Upper lobe of right lung (tissue), 1 donor: ENCODE results near the gene CMIP. TPM values are rescaled to one million over a fixed set of nuclear protein-coding genes. Genes with fewer than 3 reads are reported as not detected.
A peak's percentile ranks its signal among the peaks of the same experiment; 100 is the strongest.

Experiments
- ATAC-seq: fragments of 200-7000 bp; cut with Tn5 transposase; one replicate; pipeline ENCODE4 v1.9.1; 2020; ENCODE audit warnings: mild to moderate bottlenecking, moderate library complexity
- DNase-seq: peaks from one replicate; pipeline ENCODE4 v3.0.0-alpha.2; 2020
- H3K27ac ChIP-seq: fragments of 200-600 bp; one replicate; pipeline ENCODE4 v1.8.0; 2022
- H3K27me3 ChIP-seq: fragments of 200-600 bp; one replicate; pipeline ENCODE4 v1.8.0; 2022; ENCODE audit warnings: mild to moderate bottlenecking
- H3K36me3 ChIP-seq: fragments of 200-600 bp; one replicate; pipeline ENCODE4 v1.8.0; 2022
- H3K4me1 ChIP-seq: fragments of 200-600 bp; one replicate; pipeline ENCODE4 v1.8.0; 2022
- H3K4me3 ChIP-seq: fragments of 200-600 bp; one replicate; pipeline ENCODE4 v1.8.0; 2022; ENCODE audit warnings: mild to moderate bottlenecking
- H3K9me3 ChIP-seq: fragments of 200-600 bp; one replicate; pipeline ENCODE4 v1.8.0; 2022
- CTCF ChIP-seq: fragments of 200-600 bp; IDR thresholded peaks from one replicate; pipeline ENCODE4 v1.8.0; 2022; ENCODE audit warnings: antibody characterized with exemption
- intact Hi-C: fragments of 100-400 bp; cut with DNase I; formaldehyde crosslinking; loops from one replicate; pipeline ENCODE4 v1.11.0; 2022
- total RNA-seq: library from RNA; stranded (reverse); fragmentation: NEBNext Ultra II Directional; extraction: Animal tissue kit (Norgen Biotek cat#: 25700); gene quantifications from one replicate; pipeline ENCODE4 v1.2.1, GENCODE V29; 2021
- donor health status: DM: no; HTN: yes; CAD: no; lungs with severe emphysema.

CMIP gene
- total RNA-seq, 1 donor from 2014 or later: 73.8 TPM

- Histone ChIP-seq H3K9me3 (no peaks in the 10 kb centered on the region), H3K36me3 (no peaks in the 10 kb centered on the region), H3K4me3 (no peak overlapping the region), H3K27me3 (no peaks in the 10 kb centered on the region), H3K4me1 (peaks cover 19% of the 10 kb centered on the region), H3K27ac (no peak overlapping the region)
- intact Hi-C loops: no loop called here
- ATAC-seq (no peak), DNase-seq (no peak)
- no peak for TF ChIP-seq CTCF
These were observed 86.2 kb downstream of the CMIP start for GRCh38 chr16:81530814-81531213.

- ATAC-seq (peak; percentile 68), DNase-seq (peak; percentile 60)
- no peak for TF ChIP-seq CTCF
- Histone ChIP-seq H3K27me3 (no peaks in the 10 kb centered on the region), H3K27ac (no peak overlapping the region), H3K4me3 (no peak overlapping the region), H3K36me3 (no peaks in the 10 kb centered on the region), H3K4me1 (peaks cover 15% of the 10 kb centered on the region), H3K9me3 (no peaks in the 10 kb centered on the region)
- intact Hi-C loops: no loop called here
These were observed 86.8 kb downstream of the CMIP start for GRCh38 chr16:81531419-81531821.

GRCh38 chr16:81532491-81533174 lies 88.0 kb downstream of the CMIP start:
- no peak for DNase-seq
- ATAC-seq: no peak
- intact Hi-C loops: no loop called here
- Histone ChIP-seq H3K36me3 (no peaks in the 10 kb centered on the region), H3K4me3 (no peak overlapping the region), H3K4me1 (peaks cover 3% of the 10 kb centered on the region), H3K27me3 (no peaks in the 10 kb centered on the region), H3K9me3 (no peaks in the 10 kb centered on the region), H3K27ac (no peak overlapping the region)
- TF ChIP-seq CTCF: no peak

GRCh38 chr16:81533175-81533507 lies 88.5 kb downstream of the CMIP start:
- Histone ChIP-seq H3K9me3 (no peaks in the 10 kb centered on the region), H3K27ac (no peak overlapping the region), H3K4me3 (no peak overlapping the region), H3K27me3 (no peaks in the 10 kb centered on the region), H3K4me1 (no peaks in the 10 kb centered on the region), H3K36me3 (no peaks in the 10 kb centered on the region)
- TF ChIP-seq CTCF: no peak
- no peak for ATAC-seq
- no peak for DNase-seq
- intact Hi-C loops: no loop called here

GRCh38 chr16:81535679-81536360 lies 91.2 kb downstream of the CMIP start:
- intact Hi-C loops: no loop called here
- no peak overlapping the region for H3K27ac ChIP-seq
- H3K4me3 ChIP-seq: no peak overlapping the region
- DNase-seq (no peak), ATAC-seq (no peak)
- TF ChIP-seq CTCF: no peak
- no peaks in the 10 kb centered on the region for H3K36me3 ChIP-seq
- no peaks in the 10 kb centered on the region for H3K27me3 ChIP-seq
- H3K4me1 ChIP-seq: peaks cover 13% of the 10 kb centered on the region
- H3K9me3 ChIP-seq: no peaks in the 10 kb centered on the region
